Measurements from ENCODE around the gene RPP40.

GRCh38 chr6:5020142-5020541 lies 16.3 kb upstream of the RPP40 start:
- TF ChIP-seq CTCF (IDR thresholded peaks at IDR 0.05) (no peak), POLR2AphosphoS5 (IDR thresholded peaks at IDR 0.05) (no peak)

Measured in stomach (tissue), 4 donors.